Fibroblast of skin of abdomen (primary cell): ENCODE results near the gene MCUR1. TPM values are rescaled to one million over a fixed set of nuclear protein-coding genes. Genes with fewer than 3 reads are reported as not detected.
"Not testable (repeated sequence)": the region's sequence is repeated elsewhere in the genome, so short reads cannot be mapped to it uniquely, and the experiment has no call there.

Experiments
- DNase-seq: peaks from one replicate; pipeline ENCODE4 v3.0.0-alpha.2; 2013
- polyA plus RNA-seq, 2 experiments: library from polyadenylated mRNA; unstranded; fragments of 120-200 nt; gene quantifications; one replicate each; pipeline ENCODE4 v1.2.1, GENCODE V29; 2013; ENCODE audit not compliant: insufficient read length in 2 of 2

MCUR1 gene, protein sequence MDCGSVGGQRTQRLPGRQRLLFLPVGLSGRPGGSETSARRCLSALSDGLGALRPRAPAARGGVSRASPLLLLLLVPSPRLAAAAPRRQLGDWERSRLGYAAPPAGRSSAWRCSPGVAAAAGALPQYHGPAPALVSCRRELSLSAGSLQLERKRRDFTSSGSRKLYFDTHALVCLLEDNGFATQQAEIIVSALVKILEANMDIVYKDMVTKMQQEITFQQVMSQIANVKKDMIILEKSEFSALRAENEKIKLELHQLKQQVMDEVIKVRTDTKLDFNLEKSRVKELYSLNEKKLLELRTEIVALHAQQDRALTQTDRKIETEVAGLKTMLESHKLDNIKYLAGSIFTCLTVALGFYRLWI
- 24.5 TPM for polyA plus RNA-seq (2013, experiment 1 of 2; ENCODE audit: insufficient read length)
- 23.1 TPM for polyA plus RNA-seq (2013, experiment 2 of 2; ENCODE audit: insufficient read length)

DNA sequence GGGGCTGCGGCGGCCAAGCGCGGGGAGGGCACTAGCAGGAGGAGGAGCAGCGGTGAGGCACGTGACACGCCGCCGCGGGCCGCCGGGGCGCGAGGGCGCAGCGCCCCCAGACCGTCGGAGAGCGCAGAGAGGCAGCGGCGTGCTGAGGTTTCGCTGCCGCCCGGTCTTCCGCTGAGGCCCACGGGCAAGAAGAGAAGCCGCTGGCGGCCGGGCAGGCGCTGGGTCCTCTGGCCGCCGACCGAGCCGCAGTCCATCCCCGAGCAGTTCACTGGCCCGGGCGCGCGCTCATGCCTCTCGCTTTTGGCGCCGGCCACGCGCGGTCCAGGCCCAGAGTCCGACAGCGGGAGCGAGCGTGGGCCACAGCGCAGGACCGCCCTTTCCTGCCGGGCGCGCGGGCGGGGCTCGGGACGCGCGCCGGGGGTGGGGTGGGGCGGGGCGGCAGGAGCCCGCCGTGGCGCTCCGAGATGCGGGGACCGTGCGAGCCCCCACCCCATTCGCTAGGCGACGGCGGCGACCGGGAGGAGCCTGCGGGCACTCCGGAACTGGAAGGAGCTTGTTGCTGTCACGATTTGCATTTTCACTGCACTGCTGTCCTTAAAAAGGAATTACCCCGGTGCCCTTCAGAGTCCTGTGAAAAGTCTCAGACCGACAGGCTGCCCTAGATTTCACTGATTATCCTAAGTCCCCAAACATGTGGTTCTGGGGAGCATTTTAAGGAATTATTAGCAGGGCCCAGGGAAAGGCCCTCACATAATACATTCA, at the start of gene MCUR1:
MCUR1 (minus strand) TSS at position 382 of the 762 bp plus-strand sequence; CDS start at position 254, 128 bp downstream.
- DNase-seq: peak; percentile 84

GRCh38 chr6:13863699-13864155, 49.4 kb upstream of the MCUR1 start:
- DNase-seq: no peak

DNA sequence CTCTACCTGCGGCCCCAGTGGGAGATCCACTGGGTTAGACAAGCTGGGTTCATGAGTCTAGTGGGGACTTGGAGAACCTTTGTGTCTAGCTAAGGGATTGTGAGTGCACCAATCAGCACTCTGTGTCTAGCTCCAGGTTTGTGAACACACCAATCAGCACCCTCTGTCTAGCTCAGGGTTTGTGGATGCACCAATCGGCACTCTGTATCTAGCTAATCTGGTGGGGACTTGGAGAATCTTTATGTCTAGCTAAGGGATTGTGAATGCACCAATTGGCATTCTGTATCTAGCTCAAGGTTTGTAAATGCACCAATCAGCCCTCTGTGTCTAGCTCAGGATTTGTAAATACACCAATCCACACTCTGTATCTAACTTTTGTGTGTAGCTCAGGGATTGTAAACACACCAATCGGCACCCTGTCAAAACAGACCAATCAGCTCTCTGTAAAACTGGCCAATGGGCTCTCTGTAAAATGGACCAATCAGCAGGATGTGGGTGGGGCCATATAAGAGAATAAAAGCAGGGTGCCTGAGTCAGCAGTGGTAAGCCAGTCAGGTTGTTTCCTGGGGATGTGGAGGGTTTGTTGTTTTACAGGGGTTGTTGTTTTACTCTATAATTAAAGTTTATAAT, 46.3 kb upstream of the MCUR1 start:
- DNase-seq: not testable (repeated sequence)

DNA sequence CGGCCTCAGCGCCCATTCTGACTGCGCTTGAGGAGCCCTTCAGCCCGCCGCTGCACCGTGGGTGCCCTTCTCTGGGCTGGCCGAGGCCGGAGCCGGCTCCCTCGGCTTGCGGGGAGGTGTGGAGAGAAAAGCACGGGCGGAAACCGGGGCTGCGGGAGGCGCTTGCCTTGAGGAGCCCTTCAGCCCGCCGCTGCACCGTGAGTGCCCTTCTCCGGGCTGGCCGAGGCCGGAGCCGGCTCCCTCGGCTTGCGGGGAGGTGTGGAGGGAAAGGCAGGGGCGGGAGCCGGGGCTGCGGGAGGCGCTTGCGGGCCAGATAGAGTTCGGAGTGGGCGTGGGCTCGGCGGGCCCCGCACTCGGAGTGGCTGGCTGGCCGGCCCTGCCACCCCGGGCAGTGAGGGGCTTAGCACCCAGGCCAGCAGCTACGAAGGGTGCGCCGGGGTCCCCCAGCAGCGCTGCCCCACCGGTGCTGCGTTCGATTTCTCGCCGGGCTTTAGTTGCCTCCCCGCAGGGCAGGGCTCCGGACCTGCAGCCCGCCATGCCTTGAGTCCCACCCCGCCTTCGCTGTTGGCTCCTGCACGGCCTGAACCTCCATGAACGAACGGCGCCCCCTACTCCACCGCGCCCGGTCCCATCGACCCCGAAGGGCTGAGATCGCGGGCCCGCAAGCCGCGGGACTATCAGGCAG, 45.7 kb upstream of the MCUR1 start:
- DNase-seq: no peak

- no peak for DNase-seq
Measured at GRCh38 chr6:13854716-13855250, 40.4 kb upstream of the MCUR1 start.

GRCh38 chr6:13853871-13854270, 39.5 kb upstream of the MCUR1 start:
- no peak for DNase-seq

DNA sequence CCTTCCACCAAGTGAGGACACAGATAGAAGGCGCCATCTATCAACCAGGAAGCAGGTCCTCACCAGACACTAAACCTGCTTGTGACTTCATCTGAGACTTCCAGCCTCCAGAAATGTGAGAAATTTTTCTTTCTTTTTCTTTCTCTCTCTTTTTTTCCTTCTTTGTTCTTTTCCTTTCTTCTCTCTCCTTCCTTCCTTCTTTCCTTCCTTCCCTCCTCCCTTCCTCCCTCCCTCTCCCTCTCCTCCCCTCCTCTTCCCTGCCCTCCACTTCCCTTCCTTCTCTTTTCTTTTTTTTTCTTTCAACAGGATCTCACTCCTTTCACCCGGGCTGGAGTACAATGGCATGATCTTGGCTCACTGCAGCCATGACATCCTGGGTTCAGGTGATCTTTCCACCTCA, 37.4 kb upstream of the MCUR1 start:
- no peak for DNase-seq

GRCh38 chr6:13851330-13851729, 37.0 kb upstream of the MCUR1 start:
- no peak for DNase-seq

DNA sequence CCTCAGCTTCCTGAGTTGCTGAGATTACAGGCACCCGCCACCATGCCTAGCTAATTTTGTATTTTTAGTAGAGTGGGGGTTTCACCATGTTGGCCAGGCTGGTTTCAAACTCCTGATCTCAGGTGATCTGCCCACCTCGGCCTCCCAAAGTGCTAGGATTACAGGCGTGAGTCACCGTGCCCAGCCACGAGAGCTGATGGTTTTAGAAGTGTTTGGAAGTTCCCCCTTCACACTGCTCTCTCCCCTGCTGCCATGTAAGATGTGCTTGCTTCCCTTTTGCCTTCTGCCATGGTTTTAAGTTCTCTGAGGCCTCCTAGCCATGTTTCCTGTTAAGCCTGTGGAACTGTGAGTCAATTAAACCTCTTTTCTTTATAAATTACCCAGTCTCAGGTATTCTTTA, 36.3 kb upstream of the MCUR1 start:
- DNase-seq: not testable (repeated sequence)

DNA sequence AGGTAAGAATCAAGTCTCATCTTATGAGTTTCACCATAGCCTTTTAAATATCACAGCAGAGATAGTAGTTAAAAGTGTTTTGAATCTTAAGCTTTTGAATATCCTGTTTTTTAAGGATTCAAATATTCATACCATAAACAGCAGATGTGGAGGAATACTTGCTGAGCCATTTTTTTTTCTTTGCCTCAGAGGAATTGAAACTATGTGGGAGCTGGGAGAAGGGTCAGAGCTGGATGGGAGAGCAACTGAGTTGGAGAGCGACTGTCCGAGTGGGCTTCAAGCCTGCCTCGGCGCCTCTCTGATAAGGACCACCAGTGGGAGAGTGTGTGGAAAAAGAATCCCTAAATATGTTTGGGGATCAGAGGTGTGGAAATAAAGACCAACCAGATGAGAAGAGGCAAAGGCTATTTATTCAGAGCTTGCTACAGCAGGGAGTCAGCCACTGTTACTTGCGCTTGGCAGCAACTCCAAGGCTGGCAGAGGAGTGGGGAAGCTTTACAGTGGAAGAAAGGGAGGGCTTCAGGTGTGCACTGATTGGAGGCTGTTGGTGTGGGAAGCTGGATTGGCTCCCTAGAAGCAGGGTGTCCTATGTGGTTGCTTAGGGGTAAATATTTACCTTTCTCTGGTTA, 34.3 kb upstream of the MCUR1 start:
- DNase-seq: peak; percentile 10

GRCh38 chr6:13847326-13848050, 33.1 kb upstream of the MCUR1 start:
- no peak for DNase-seq

GRCh38 chr6:13846841-13847240, 32.5 kb upstream of the MCUR1 start:
- DNase-seq: no peak

GRCh38 chr6:13841936-13842335, 27.6 kb upstream of the MCUR1 start:
- DNase-seq: no peak

- no peak for DNase-seq
Measured at GRCh38 chr6:13838616-13839015, 24.3 kb upstream of the MCUR1 start.

- DNase-seq: no peak
Measured at GRCh38 chr6:13836170-13836569, 21.8 kb upstream of the MCUR1 start.

DNA sequence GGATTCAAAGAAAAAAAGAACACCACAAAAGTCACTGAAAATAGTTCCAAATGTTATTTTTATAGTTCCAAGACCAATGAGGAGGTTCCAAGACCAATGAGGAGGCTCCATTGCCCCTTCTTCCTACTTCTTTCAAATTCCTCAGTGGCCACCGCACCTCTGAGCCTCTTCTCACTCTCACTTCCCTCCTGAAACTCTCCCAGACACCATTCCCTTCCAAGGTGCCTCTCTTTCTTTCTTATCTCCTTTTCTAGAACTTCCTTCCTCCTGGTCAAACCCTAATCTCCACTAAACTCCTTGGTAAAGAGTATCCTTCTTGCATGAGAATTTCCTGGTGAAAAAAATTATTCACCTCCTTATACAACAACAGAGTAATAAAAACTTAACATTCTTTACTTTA, 20.4 kb upstream of the MCUR1 start:
- DNase-seq: no peak

- not testable (repeated sequence) for DNase-seq
Measured at GRCh38 chr6:13834018-13834417, 19.7 kb upstream of the MCUR1 start.

GRCh38 chr6:13832778-13833177, 18.4 kb upstream of the MCUR1 start:
- DNase-seq: no peak

DNA sequence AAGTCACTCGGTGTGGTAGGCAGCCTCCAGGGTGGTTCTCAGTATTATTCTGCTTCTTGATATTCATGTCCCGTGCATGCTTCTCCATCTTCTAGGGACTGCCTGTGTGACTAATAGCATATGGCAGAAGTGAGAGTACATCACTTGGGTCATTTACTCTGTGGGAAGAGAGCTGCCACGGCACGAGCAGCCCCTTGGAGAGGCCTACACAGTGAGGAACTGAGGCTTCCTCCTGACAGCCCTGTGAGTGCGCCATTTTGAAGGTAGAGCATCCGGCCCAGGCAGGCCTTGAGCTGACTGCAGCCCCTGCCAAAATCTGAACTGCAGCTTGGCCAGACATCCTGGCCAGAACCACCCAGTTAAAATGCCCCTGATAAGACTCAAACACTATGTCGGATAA, 17.3 kb upstream of the MCUR1 start:
- DNase-seq: no peak

- no peak for DNase-seq
Measured at GRCh38 chr6:13830803-13831202, 16.4 kb upstream of the MCUR1 start.

- not testable (repeated sequence) for DNase-seq
Measured at GRCh38 chr6:13829419-13829818, 15.1 kb upstream of the MCUR1 start.
